Measurements from ENCODE around the gene SCN1A. TPM values are rescaled to one million over a fixed set of nuclear protein-coding genes. Genes with fewer than 3 reads are reported as not detected.

The SCN1A gene
- total RNA-seq, 2 donors from 2014 or later: not detected

DNA sequence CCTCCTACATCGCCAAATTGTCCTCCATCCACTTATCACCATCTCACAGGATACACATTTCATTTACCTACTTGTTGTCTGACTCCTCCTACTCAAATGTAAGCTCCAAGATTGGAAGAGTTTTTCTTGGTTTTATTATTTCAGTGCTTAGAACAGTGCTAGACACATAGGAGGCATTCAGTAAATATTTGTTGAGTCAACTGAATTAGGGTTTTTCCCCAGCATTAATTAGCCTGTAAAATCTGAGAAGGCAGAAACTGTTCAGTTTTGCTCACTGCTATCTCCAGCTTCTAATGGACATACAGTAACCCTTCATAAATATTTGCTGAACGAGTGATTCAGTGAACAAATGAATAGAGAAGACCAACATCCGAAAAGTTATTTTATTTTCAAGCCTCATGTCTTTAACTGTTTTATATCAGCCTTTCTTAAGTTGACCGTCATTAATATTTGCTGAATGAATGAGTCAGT is 175.0 kb downstream of the SCN1A start:
- peak; percentile 3 for ATAC-seq
- DNase-seq: no peak
- intact Hi-C loops (cut with DNase I, micrococcal nuclease): loop anchor here in 1 of 2 donors (5.0 kb wide), 1 partner anchor 175 kb away; the partner anchor contains the start of gene SCN1A

DNA sequence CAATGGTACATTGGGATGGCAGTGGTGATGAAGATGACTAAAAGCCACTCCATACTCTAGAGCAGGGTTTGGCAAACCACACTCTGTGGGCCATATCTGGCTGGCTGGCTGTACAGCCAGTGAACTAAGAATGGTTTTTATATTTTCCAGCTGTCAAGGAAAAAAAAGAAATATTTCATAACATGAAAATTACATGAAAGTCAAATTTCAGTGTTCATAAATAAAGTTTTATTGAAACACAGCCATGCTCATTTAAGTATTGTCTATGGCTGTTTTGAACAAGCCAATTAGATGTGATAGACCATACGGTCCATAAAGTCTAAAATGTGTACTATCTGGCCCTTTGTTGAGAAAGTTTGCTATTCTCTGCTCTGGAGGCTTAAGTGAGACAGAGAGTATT is 175.7 kb downstream of the SCN1A start:
- no peak for ATAC-seq
- intact Hi-C loops (cut with DNase I, micrococcal nuclease): loop anchor here in 1 of 2 donors (5.0 kb wide), 1 partner anchor 175 kb away; the partner anchor contains the start of gene SCN1A
- DNase-seq: no peak

DNA sequence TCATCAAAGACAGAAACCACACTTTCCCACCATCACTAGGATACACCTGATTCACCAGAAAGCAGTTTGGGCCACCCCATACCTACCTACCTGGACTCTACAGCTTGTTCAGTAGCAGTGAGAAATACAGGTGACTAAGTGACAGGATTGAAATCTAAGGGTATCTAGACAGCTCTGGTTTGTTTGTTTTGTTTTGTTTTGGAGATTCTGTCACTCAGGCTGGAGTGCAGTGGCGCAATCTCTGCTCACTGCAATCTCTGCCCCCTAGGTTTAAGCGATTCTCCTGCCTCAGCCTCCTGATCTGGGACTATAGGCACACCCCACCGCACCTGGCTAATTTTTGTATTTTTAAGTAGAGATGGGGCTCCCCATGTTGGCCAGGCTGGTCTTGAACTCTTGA is 177.4 kb downstream of the SCN1A start:
- DNase-seq (no peak), ATAC-seq (no peak)
- intact Hi-C loops (cut with DNase I, micrococcal nuclease): loop anchor here in 1 of 2 donors (5.0 kb wide), 1 partner anchor 177 kb away; the partner anchor contains the start of gene SCN1A

DNA sequence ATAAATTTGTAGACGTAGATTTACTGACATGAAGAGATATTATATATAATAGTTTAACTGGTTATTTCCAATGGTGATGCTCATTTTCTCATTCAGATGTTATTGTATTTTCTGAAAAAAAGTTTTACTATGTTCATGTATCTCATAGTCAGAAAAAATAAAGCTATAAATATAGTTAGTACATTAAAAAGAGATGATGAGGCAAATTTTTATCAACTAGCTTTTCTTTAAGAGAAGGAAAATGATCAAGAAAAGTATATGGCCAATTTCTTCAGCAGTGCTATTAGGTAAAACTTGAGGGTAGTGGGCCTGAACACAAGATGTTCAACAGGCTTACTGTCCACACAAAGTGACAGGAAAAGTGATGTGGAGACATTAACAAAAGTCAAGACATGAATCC is 186.0 kb downstream of the SCN1A start:
- no peak for ATAC-seq
- intact Hi-C loops (cut with DNase I, micrococcal nuclease): no loop called here
- no peak for DNase-seq

DNA sequence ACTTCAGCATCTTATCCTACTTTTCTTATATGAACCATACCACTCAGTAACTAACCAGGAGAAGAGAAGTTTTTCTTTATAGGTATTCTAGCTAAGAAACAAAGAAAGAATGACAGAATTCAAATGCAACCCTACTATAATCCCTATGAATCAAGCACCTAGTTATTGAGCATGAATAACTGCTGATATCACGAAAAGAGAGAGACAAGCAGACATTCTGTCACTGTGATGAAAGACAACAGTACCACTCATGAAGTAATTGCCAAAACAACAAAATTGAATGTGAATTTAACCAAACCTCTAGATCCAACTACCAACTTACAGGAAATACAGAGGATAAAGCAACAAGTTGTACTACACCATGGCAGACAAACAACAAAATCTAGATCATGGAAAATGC is 189.6 kb downstream of the SCN1A start:
- intact Hi-C loops (cut with DNase I, micrococcal nuclease): no loop called here
- no peak for ATAC-seq
- no peak for DNase-seq

Other genes starting within 250 kb of the SCN1A start
- gene TTC21B, start 174.2 kb downstream of the SCN1A start, total RNA-seq: 10 to 100 TPM; 14.0 to 14.8 TPM
- gene SCN9A, start 247.9 kb upstream of the SCN1A start, total RNA-seq: 10 to 100 TPM; 13.4 to 14.4 TPM

All from left colon (tissue), 2 donors.